Fibroblast of villous mesenchyme (primary cell): Measurements from ENCODE around the gene PLXNB2. TPM values are rescaled to one million over a fixed set of nuclear protein-coding genes. Genes with fewer than 3 reads are reported as not detected.

ENCODE experiments used
- DNase-seq: peaks from one replicate; pipeline ENCODE4 v3.0.0-alpha.2; 2010; ENCODE audit warnings: low read depth
- H3K4me3 ChIP-seq: 2 replicates; pipeline ENCODE4 v1.5.1; 2011; ENCODE audit warnings: low read depth, mild to moderate bottlenecking, low read length
- CTCF ChIP-seq: IDR thresholded peaks from 2 replicates; pipeline ENCODE4 v1.5.1; 2012; ENCODE audit warnings: low read depth, mild to moderate bottlenecking, low read length; ENCODE audit not compliant: insufficient read depth
- total RNA-seq: library from RNA; depleted of rRNA; stranded (reverse); fragments of >200 nt; gene quantifications from 2 replicates; pipeline ENCODE4 v1.2.3, GENCODE V29; 2012

The PLXNB2 gene
- total RNA-seq, 1 donor = 168 TPM

GRCh38 chr22:50315289-50316113, 8.1 kb upstream of the PLXNB2 start:
- no peak for DNase-seq
- no peak overlapping the region for H3K4me3 ChIP-seq
- TF ChIP-seq CTCF = no peak

GRCh38 chr22:50314455-50315288, 7.2 kb upstream of the PLXNB2 start:
- no peak for DNase-seq
- no peak overlapping the region for H3K4me3 ChIP-seq
- no peak for TF ChIP-seq CTCF

GRCh38 chr22:50314081-50314454, 6.6 kb upstream of the PLXNB2 start:
- DNase-seq = no peak
- no peak for TF ChIP-seq CTCF
- H3K4me3 ChIP-seq = no peak overlapping the region

GRCh38 chr22:50313600-50313999, 6.2 kb upstream of the PLXNB2 start:
- DNase-seq = no peak
- TF ChIP-seq CTCF = no peak
- H3K4me3 ChIP-seq = no peak overlapping the region

GRCh38 chr22:50313021-50313420, 5.6 kb upstream of the PLXNB2 start:
- no peak for TF ChIP-seq CTCF

GRCh38 chr22:50312371-50312770, 4.9 kb upstream of the PLXNB2 start:
- no peak overlapping the region for H3K4me3 ChIP-seq
- DNase-seq = no peak
- TF ChIP-seq CTCF = no peak

More at GRCh38 chr22:50313021-50313420, 5.6 kb upstream of the PLXNB2 start:
- no peak overlapping the region for H3K4me3 ChIP-seq
- no peak for DNase-seq
